AG04450 (cell line): ENCODE measurements around the gene WDR5. TPM values are rescaled to one million over a fixed set of nuclear protein-coding genes. Genes with fewer than 3 reads are reported as not detected.
A peak's percentile ranks its signal among the peaks of the same experiment; 100 is the strongest.

Experiments
- CTCF ChIA-PET: fragments of 300-600, 350-600 bp; formaldehyde crosslinking; extraction: SDS; loops from one replicate; lab custom pipeline; 2022; ENCODE audit warnings: antibody characterized with exemption, inconsistent platforms; lab: Charles Lee
- POLR2A ChIA-PET: fragments of 350-600 bp; formaldehyde crosslinking; extraction: SDS; loops from one replicate; lab custom pipeline; 2021; ENCODE audit warnings: antibody characterized with exemption, inconsistent platforms; lab: Yijun Ruan, JAX
- DNase-seq: peaks from one replicate; pipeline ENCODE4 v3.0.0-alpha.2; 2011; ENCODE audit warnings: low read depth, low spot score
- H3K27ac ChIP-seq: one replicate; pipeline ENCODE4 v1.5.1; 2012; ENCODE audit warnings: low read depth, low read length, control low read depth
- H3K27me3 ChIP-seq: one replicate; pipeline ENCODE4 v1.6.0; 2012; ENCODE audit warnings: low read length; ENCODE audit not compliant: control insufficient read depth, insufficient read depth
- H3K4me3 ChIP-seq: 2 replicates; pipeline ENCODE4 v1.5.1; 2011; ENCODE audit warnings: mild to moderate bottlenecking, low read depth, low read length, control low read depth
- H3K9me3 ChIP-seq: 2 replicates; pipeline ENCODE4 v1.5.1; 2012; ENCODE audit warnings: low read length; ENCODE audit not compliant: control insufficient read depth, insufficient read depth
- polyA plus RNA-seq: library from polyadenylated mRNA; depleted of rRNA; stranded (reverse); fragments of >200 nt; gene quantifications from 2 replicates; pipeline ENCODE4 v1.2.3, GENCODE V29; 2011
- TF ChIP-seq, protein P1 (sequence below): IDR thresholded peaks from 2 replicates; pipeline ENCODE4 v1.5.1; 2011; ENCODE audit warnings: low read depth, low read length, control low read depth, inconsistent platforms

The WDR5 gene
- polyA plus RNA-seq, 1 experiment: 22.3 TPM

DNA sequence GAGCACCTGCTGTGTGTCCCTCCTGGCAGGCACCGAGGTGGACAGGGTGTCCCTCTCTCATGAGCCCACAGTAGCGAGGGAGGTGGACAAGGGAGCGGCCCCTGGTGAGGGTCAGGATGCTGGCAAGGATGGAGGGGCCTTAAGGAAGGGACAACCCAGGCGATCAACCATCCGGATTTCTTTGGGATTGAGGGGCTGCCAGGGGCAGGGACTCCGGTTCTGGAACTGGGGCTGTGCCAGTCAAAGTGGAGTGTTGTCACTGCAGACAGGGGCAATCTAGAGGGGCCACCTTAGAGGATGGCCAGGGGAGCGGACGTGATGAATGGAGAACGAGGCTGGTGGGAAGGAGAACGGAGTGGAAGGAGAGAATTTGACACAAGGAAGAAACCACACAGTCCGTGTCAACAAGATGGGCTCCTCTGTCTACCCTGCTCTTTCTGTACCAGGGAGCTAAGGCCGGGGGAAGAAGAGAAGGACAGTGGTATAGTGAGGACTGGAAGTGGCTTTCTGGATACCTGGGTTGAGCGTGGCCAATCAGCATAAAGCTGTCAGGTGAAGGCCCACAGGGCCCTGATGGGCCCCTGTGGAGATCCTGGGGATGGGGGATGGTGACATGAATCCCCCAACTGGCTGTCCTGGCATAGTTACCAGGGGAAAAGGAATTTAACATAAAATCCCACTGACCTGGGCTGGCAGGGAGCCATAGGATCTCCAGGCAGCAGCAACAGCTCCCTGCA lies 4.2 kb upstream of the WDR5 start:
- Histone ChIP-seq H3K27ac (no peak overlapping the region), H3K27me3 (no peaks in the 10 kb centered on the region), H3K4me3 (no peak overlapping the region), H3K9me3 (peaks cover 3% of the 10 kb centered on the region; the same call in 1 of the 2 replicates)
- CTCF ChIA-PET: interaction anchor here (1.0 kb wide), 1 partner anchor 558 kb away, joined by 3 read pairs; no protein-coding TSS in a partner anchor
- POLR2A ChIA-PET: no interaction called here
- TF ChIP-seq, protein P1, sequence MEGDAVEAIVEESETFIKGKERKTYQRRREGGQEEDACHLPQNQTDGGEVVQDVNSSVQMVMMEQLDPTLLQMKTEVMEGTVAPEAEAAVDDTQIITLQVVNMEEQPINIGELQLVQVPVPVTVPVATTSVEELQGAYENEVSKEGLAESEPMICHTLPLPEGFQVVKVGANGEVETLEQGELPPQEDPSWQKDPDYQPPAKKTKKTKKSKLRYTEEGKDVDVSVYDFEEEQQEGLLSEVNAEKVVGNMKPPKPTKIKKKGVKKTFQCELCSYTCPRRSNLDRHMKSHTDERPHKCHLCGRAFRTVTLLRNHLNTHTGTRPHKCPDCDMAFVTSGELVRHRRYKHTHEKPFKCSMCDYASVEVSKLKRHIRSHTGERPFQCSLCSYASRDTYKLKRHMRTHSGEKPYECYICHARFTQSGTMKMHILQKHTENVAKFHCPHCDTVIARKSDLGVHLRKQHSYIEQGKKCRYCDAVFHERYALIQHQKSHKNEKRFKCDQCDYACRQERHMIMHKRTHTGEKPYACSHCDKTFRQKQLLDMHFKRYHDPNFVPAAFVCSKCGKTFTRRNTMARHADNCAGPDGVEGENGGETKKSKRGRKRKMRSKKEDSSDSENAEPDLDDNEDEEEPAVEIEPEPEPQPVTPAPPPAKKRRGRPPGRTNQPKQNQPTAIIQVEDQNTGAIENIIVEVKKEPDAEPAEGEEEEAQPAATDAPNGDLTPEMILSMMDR: no peak
- DNase-seq: no peak

DNA sequence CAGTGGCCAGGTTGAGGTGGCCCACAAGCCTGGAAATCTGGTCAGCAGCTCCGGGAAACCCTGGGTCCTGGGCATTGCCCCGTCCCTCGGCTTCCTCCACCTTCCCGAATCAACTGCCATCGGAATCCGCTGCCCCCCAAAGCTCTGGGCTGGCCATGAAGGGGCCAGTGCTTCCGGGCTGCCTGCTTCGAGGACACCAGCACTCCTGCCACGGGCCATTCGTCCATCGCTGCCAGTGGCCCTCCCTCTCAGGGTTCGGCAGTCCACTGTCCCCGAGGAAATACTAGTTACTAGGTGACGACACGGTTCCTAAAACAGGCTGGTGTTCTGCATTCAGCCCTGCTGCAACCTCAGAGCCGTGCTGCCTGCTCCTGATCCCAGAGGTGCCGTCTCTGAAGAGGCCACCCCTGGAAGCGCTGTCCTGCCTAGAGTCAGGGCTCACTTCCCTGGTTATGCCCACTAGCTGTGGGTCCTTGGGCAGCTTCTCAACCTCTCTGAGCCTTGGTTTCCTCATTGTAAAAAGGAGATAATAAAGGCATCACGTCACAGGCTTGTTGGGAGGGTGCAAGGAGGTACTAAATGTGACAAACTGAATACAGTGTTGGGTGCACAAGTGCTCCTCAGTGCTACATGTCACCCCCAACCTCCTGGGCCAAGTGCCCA lies 3.5 kb upstream of the WDR5 start:
- TF ChIP-seq, protein P1: no peak
- Histone ChIP-seq H3K9me3 (peaks cover 3% of the 10 kb centered on the region; the same call in 1 of the 2 replicates), H3K4me3 (no peak overlapping the region), H3K27ac (no peak overlapping the region), H3K27me3 (no peaks in the 10 kb centered on the region)
- DNase-seq: no peak
- ChIA-PET CTCF (no interaction called here), POLR2A (no interaction called here)

DNA sequence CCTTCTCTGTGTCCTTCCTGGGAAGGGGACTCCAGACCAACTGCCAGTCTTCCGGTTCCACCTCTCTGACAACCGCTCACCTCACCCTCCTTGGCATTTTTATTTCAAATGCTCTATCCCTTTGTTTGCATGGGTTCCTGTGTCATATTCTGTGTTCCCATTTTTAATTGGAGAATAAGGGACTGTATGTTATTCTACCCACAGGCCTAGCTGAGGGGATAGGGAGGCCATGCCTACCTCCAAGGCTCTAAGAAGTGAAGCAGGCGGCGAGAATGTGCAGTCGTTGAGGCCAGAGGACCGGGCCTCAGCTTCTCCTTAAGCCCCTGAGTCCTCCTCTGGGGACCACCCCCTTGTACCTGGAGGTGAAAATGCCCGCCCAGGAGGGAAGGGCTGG lies 936 bp upstream of the WDR5 start:
- POLR2A ChIA-PET: interaction anchor here (0.7 kb wide), 1 partner anchor 763 kb away, joined by 3 read pairs; no protein-coding TSS in a partner anchor

DNA sequence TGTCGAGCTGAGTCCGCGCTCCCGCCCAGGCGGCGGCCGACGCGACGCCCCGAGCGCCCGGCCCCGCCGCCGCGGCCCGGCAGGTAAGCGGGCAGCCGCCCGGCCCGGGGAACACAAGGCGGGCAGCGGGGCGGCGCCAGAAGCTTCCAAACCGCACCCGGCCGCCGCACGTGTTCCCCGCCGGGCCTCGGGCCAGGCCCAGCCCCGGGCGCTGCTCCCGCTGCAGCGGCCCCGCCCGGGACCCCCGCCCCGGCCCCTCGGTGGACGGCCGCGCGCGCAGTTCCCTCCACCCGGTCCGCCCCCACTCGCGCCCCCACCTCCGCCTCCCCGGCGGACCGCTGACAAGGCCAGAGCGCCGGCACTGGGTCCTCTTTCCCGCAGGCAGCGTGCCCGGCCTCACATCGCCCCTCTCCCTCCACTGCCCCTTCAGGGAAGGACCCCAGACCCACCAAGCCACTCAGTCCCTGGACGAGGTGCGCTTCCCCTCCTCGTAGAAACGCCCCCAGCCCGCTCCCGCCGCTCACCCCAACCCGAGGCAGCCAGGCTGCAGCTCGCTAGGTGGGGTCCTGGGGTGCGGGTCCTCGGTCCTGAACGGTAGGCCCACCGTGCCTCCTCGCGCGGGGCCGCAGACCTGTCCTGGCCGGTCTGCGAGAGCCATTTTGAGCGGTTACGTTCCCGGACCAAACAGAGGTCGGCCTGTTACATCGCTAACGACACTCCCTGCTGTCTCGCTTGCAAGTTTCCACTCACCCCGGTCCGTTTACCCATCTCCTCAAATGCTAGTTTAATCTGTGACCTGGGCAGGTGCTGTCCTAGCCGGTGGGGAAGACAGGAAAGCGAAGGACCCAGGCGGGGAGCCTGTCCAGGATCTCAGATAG lies 475 bp downstream of the WDR5 start:
- POLR2A ChIA-PET: interaction anchor here (1.1 kb wide), 1 partner anchor 111 kb away, joined by 9 read pairs; the partner anchor contains the start of gene BRD3OS
- Histone ChIP-seq H3K4me3 (peak overlapping the region; percentile 96), H3K27ac (no peak overlapping the region), H3K9me3 (peaks cover 3% of the 10 kb centered on the region; the same call in 1 of the 2 replicates), H3K27me3 (no peaks in the 10 kb centered on the region)
- CTCF ChIA-PET: interaction anchor here (0.5 to 1.3 kb wide), 2 partner anchors 106 to 354 kb away, joined by 4 to 5 read pairs; no protein-coding TSS in a partner anchor
- no peak for DNase-seq
- TF ChIP-seq, protein P1: no peak

More for the DNA sequence above, 936 bp upstream of the WDR5 start:
- Histone ChIP-seq H3K4me3 (peak overlapping the region; percentile 82), H3K9me3 (peaks cover 3% of the 10 kb centered on the region; the same call in 1 of the 2 replicates), H3K27me3 (no peaks in the 10 kb centered on the region), H3K27ac (no peak overlapping the region)
- TF ChIP-seq, protein P1: no peak
- DNase-seq: no peak
- CTCF ChIA-PET: interaction anchor here (1.3 kb wide), 1 partner anchor 353 kb away, joined by 5 read pairs; no protein-coding TSS in a partner anchor
